Mesodermal cell (in vitro differentiated cells): ENCODE results near the gene SLIT3.

Source experiments
- H3K27ac ChIP-seq: 2 replicates; pipeline ENCODE4 v1.7.0; 2013; ENCODE audit warnings: mild to moderate bottlenecking, low read depth, low read length, moderate library complexity; ENCODE audit not compliant: severe bottlenecking
- H3K36me3 ChIP-seq: 2 replicates; pipeline ENCODE4 v1.7.1; 2013; ENCODE audit warnings: mild to moderate bottlenecking, low read length, moderate library complexity; ENCODE audit not compliant: control insufficient read depth, insufficient read depth
- H3K4me1 ChIP-seq: one replicate; pipeline ENCODE4 v1.7.1; 2013; ENCODE audit warnings: mild to moderate bottlenecking, low read length; ENCODE audit not compliant: insufficient read depth, control insufficient read depth, poor library complexity, severe bottlenecking
- H3K4me3 ChIP-seq: 2 replicates; pipeline ENCODE4 v1.7.0; 2013; ENCODE audit warnings: low read length, control low read depth, mild to moderate bottlenecking; ENCODE audit not compliant: insufficient read depth, poor library complexity, severe bottlenecking; ENCODE audit errors: extremely low read depth
- H3K9me3 ChIP-seq: 2 replicates; pipeline ENCODE4 v1.7.1; 2013; ENCODE audit warnings: mild to moderate bottlenecking, low read length, moderate library complexity; ENCODE audit not compliant: control insufficient read depth
- WGBS, 2 experiments: methylation state at CpG; one replicate each; pipeline ENCODE4 v1.1.5; 2013; ENCODE audit warnings: missing lambda C conversion rate in 2 of 2; ENCODE audit not compliant: insufficient coverage in 2 of 2; 5-methylcytosine and 5-hydroxymethylcytosine counted together

SLIT3 gene

GRCh38 chr5:168693883-168694282 is 607.1 kb downstream of the SLIT3 start:
- 95 to 100% methylated on average over 2 of the region's 3 CpGs for WGBS, 2 experiments

GRCh38 chr5:168693297-168693696 is 607.6 kb downstream of the SLIT3 start:
- Histone ChIP-seq H3K9me3 (no peaks in the 10 kb centered on the region), H3K36me3 (no peaks in the 10 kb centered on the region)
- 82 to 92% methylated on average over 5 of the region's 5 CpGs for WGBS, 2 experiments

More at GRCh38 chr5:168693883-168694282, 607.1 kb downstream of the SLIT3 start:
- Histone ChIP-seq H3K4me3 (no peak overlapping the region), H3K9me3 (no peaks in the 10 kb centered on the region), H3K4me1 (peaks cover 7% of the 10 kb centered on the region), H3K36me3 (no peaks in the 10 kb centered on the region), H3K27ac (no peak overlapping the region)

GRCh38 chr5:168691891-168692290 is 609.0 kb downstream of the SLIT3 start:
- no peaks in the 10 kb centered on the region for H3K9me3 ChIP-seq
- no peak overlapping the region for H3K27ac ChIP-seq
- H3K4me1 ChIP-seq, result peaks cover 7% of the 10 kb centered on the region
- no peak overlapping the region for H3K4me3 ChIP-seq
- WGBS, 2 experiments, result 76 to 89% methylated on average over 3 to 4 of the region's 4 CpGs
- H3K36me3 ChIP-seq, result no peaks in the 10 kb centered on the region

More at GRCh38 chr5:168693297-168693696, 607.6 kb downstream of the SLIT3 start:
- Histone ChIP-seq H3K27ac (no peak overlapping the region), H3K4me1 (peaks cover 7% of the 10 kb centered on the region), H3K4me3 (no peak overlapping the region)

GRCh38 chr5:168689260-168689659 is 611.7 kb downstream of the SLIT3 start:
- Histone ChIP-seq H3K9me3 (no peaks in the 10 kb centered on the region), H3K36me3 (peaks cover 3% of the 10 kb centered on the region), H3K27ac (no peak overlapping the region), H3K4me1 (no peaks in the 10 kb centered on the region), H3K4me3 (no peak overlapping the region)
- WGBS, 2 experiments, result 100% methylated on average over 1 to 2 of the region's 2 CpGs

- Histone ChIP-seq H3K4me3 (no peak overlapping the region), H3K9me3 (no peaks in the 10 kb centered on the region), H3K36me3 (peaks cover 3% of the 10 kb centered on the region), H3K4me1 (peaks cover 4% of the 10 kb centered on the region), H3K27ac (no peak overlapping the region)
- 97 to 100% methylated on average over 4 to 7 of the region's 7 CpGs for WGBS, 2 experiments
Measured at GRCh38 chr5:168686837-168687236, 614.1 kb downstream of the SLIT3 start.

- H3K9me3 ChIP-seq, result no peaks in the 10 kb centered on the region
- WGBS, 2 experiments, result 94% methylated on average over 13 of the region's 13 CpGs
- peaks cover 3% of the 10 kb centered on the region for H3K36me3 ChIP-seq
- no peak overlapping the region for H3K4me3 ChIP-seq
- no peak overlapping the region for H3K27ac ChIP-seq
- H3K4me1 ChIP-seq, result peaks cover 12% of the 10 kb centered on the region
Measured at GRCh38 chr5:168685566-168685965, 615.4 kb downstream of the SLIT3 start.

GRCh38 chr5:168683927-168684295 is 617.0 kb downstream of the SLIT3 start:
- H3K4me1 ChIP-seq, result peaks cover 12% of the 10 kb centered on the region
- WGBS, 2 experiments, result 94 to 97% methylated on average over 6 of the region's 6 CpGs
- no peak overlapping the region for H3K27ac ChIP-seq
- H3K36me3 ChIP-seq, result peaks cover 3% of the 10 kb centered on the region
- H3K4me3 ChIP-seq, result no peak overlapping the region
- H3K9me3 ChIP-seq, result no peaks in the 10 kb centered on the region

GRCh38 chr5:168683247-168683926 is 617.6 kb downstream of the SLIT3 start:
- 94 to 97% methylated on average over 5 to 9 of the region's 15 CpGs for WGBS, 2 experiments
- peaks cover 3% of the 10 kb centered on the region for H3K36me3 ChIP-seq
- no peak overlapping the region for H3K27ac ChIP-seq

GRCh38 chr5:168681556-168682183 is 619.3 kb downstream of the SLIT3 start:
- WGBS, 2 experiments, result 91 to 92% methylated on average over 2 to 4 of the region's 4 CpGs
- Histone ChIP-seq H3K27ac (no peak overlapping the region), H3K4me3 (no peak overlapping the region), H3K36me3 (peaks cover 3% of the 10 kb centered on the region), H3K9me3 (no peaks in the 10 kb centered on the region), H3K4me1 (peaks cover 12% of the 10 kb centered on the region)

More at GRCh38 chr5:168683247-168683926, 617.6 kb downstream of the SLIT3 start:
- Histone ChIP-seq H3K9me3 (no peaks in the 10 kb centered on the region), H3K4me3 (no peak overlapping the region), H3K4me1 (peaks cover 12% of the 10 kb centered on the region)

GRCh38 chr5:168680395-168680794 is 620.5 kb downstream of the SLIT3 start:
- no peak overlapping the region for H3K27ac ChIP-seq
- H3K36me3 ChIP-seq, result peaks cover 2% of the 10 kb centered on the region
- no peaks in the 10 kb centered on the region for H3K9me3 ChIP-seq
- no peak overlapping the region for H3K4me3 ChIP-seq
- WGBS, 2 experiments, result 100% methylated on average over 1 of the region's 2 CpGs; no CpG with 5 or more reads in 1 of the 2 experiments
- peaks cover 12% of the 10 kb centered on the region for H3K4me1 ChIP-seq

GRCh38 chr5:168679515-168679920 is 621.4 kb downstream of the SLIT3 start:
- Histone ChIP-seq H3K36me3 (no peaks in the 10 kb centered on the region), H3K9me3 (no peaks in the 10 kb centered on the region), H3K4me1 (peaks cover 12% of the 10 kb centered on the region), H3K4me3 (no peak overlapping the region), H3K27ac (no peak overlapping the region)
- WGBS, 2 experiments, result 0 to 8% methylated on average over 3 to 9 of the region's 9 CpGs
